Fibroblast of lung (primary cell): Measurements from ENCODE around the gene AGR3. TPM values are rescaled to one million over a fixed set of nuclear protein-coding genes. Genes with fewer than 3 reads are reported as not detected.

ENCODE experiments used
- DNase-seq, 2 donors: peaks; one replicate each; pipeline versions ENCODE4 v3.0.0 to v3.0.0-alpha.2; 2010; ENCODE audit warnings: low read depth in 2 of 2
- H2AFZ ChIP-seq: 2 replicates; pipeline ENCODE4 v1.5.1; 2012; ENCODE audit warnings: low read length, control low read depth, inconsistent platforms
- H3K27ac ChIP-seq: 2 replicates; pipeline ENCODE4 v1.5.1; 2011; ENCODE audit warnings: low read length, control low read depth; ENCODE audit not compliant: insufficient read depth
- H3K27me3 ChIP-seq: 2 replicates; pipeline ENCODE4 v1.5.1; 2011; ENCODE audit warnings: mild to moderate bottlenecking, low read length; ENCODE audit not compliant: control insufficient read depth, insufficient read depth
- H3K36me3 ChIP-seq: 2 replicates; pipeline ENCODE4 v1.5.1; 2011; ENCODE audit warnings: low read length; ENCODE audit not compliant: control insufficient read depth, insufficient read depth
- H3K4me1 ChIP-seq: 2 replicates; pipeline ENCODE4 v1.5.1; 2011; ENCODE audit warnings: low read length; ENCODE audit not compliant: control insufficient read depth, insufficient read depth; ENCODE audit errors: extremely low read depth
- H3K4me2 ChIP-seq: 2 replicates; pipeline ENCODE4 v1.5.1; 2011; ENCODE audit warnings: low read length, control low read depth; ENCODE audit not compliant: insufficient read depth; ENCODE audit errors: extremely low read depth
- H3K4me3 ChIP-seq, 4 experiments: fragments of 200-600 bp in 1 of 4; sonication (generic) in 1 of 4; replicated peaks in 1 of 4; 2 replicates each; pipeline ENCODE4 v1.5.1; 2011 to 2016; ENCODE audit warnings: low read length in 4 of 4, low read depth in 3 of 4, mild to moderate bottlenecking in 3 of 4, control low read depth in 2 of 4, inconsistent platforms in 1 of 4, mixed read lengths in 1 of 4; ENCODE audit not compliant: insufficient read depth in 1 of 4; ENCODE audit errors: control extremely low read depth in 1 of 4
- H3K79me2 ChIP-seq: 2 replicates; pipeline ENCODE4 v1.5.1; 2012; ENCODE audit warnings: mild to moderate bottlenecking, low read length, inconsistent platforms; ENCODE audit not compliant: control insufficient read depth, insufficient read depth
- H3K9ac ChIP-seq: 2 replicates; pipeline ENCODE4 v1.5.1; 2011; ENCODE audit warnings: mild to moderate bottlenecking, low read length, control low read depth; ENCODE audit not compliant: insufficient read depth
- H3K9me3 ChIP-seq: 2 replicates; pipeline ENCODE4 v1.5.1; 2012; ENCODE audit warnings: low read depth, low read length; ENCODE audit not compliant: control insufficient read depth, insufficient read depth
- H4K20me1 ChIP-seq: 2 replicates; pipeline ENCODE4 v1.5.1; 2011; ENCODE audit warnings: low read length; ENCODE audit not compliant: control insufficient read depth, insufficient read depth; ENCODE audit errors: extremely low read depth
- CTCF ChIP-seq, 2 donors: IDR thresholded peaks in 1 of 2; conservative IDR thresholded peaks in 1 of 2; 1 replicate in 1 of 2; 2 replicates in 1 of 2; pipeline ENCODE4 v1.5.1; 2011 to 2012; ENCODE audit warnings: low read length in 2 of 2, control low read depth in 1 of 2, inconsistent platforms in 1 of 2, low read depth in 1 of 2, mild to moderate bottlenecking in 1 of 2
- EZH2 ChIP-seq: IDR thresholded peaks from 2 replicates; pipeline ENCODE4 v1.5.1; 2012; ENCODE audit warnings: low read length, control low read depth, mild to moderate bottlenecking; ENCODE audit errors: missing control alignments
- polyA plus RNA-seq, 2 donors: library from polyadenylated mRNA; depleted of rRNA in 1 of 2; stranded (reverse) in 1 of 2; unstranded in 1 of 2; fragments of >200 nt; gene quantifications; 2 replicates each; pipeline ENCODE4 v1.2.1, GENCODE V29; 2011 to 2012; ENCODE audit warnings: missing spikeins in 1 of 2
- total RNA-seq: library from RNA; depleted of rRNA; stranded (reverse); fragments of >200 nt; gene quantifications from 2 replicates; pipeline ENCODE4 v1.2.1, GENCODE V29; 2014

Gene AGR3
- total and polyA plus RNA-seq, 2 donors (not counting 1 experiment from before 2014, with no cell fraction given): not detected

DNA sequence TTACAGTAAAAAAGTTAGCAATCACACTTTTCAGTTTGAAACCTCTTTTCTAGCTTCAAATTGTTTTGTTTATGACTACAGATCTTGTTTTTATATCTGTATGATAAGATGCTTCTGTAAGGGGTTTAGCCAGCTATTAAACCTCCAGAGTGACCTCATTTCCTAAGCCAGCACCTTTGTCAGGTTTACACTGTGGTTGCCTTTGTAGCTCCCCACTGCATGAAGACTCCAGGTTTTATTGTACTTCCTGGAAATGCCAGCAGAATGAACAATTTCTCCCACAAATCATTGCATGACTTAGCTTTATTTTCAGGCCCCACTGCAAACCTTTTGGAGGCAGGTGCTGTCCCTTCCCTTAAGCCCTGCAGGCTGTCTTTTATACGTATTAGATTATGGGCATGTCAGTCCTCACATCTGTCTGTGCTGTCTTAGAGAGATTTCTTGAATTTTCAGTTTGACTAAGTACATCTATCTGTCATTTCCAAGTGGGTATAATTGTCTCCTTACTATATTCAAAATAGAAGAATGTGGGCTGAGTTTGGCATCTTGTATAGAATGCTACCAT lies 8.2 kb upstream of the AGR3 start:
- Histone ChIP-seq H3K4me2 (no peak overlapping the region), H3K79me2 (no peaks in the 10 kb centered on the region), H2AFZ (no peak overlapping the region), H3K4me3 (no peak overlapping the region), H3K9me3 (no peaks in the 10 kb centered on the region), H3K36me3 (no peaks in the 10 kb centered on the region), H4K20me1 (no peaks in the 10 kb centered on the region), H3K4me1 (no peaks in the 10 kb centered on the region), H3K27me3 (no peaks in the 10 kb centered on the region), H3K9ac (no peak overlapping the region), H3K27ac (no peak overlapping the region)
- no peak for DNase-seq
- TF ChIP-seq CTCF (conservative IDR thresholded peaks at IDR 0.05 in 1 of 2, IDR thresholded peaks at IDR 0.05 in 1 of 2; ENCODE audit: low read depth in 1 of 2, low read length in 2 of 2) (no peak), EZH2 (no peak)

DNA sequence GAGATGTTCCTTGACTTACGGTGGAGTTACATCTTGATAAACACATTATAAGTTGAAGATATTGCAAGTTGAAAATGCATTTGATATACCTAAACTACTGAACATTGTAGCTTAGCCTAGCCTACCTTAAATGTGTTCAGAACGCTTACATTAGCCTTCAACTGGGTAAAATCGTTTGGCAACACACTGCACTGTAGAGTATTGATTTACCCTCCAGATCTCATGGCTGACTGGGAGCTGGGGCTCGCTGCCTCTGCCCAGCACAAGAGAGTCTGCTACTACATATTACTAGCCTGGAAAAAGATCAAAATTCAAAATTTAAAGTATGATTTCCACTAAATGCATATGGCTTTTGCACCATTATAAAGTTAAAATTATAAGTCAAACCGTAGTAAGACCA lies 7.5 kb upstream of the AGR3 start:
- DNase-seq: no peak
- H3K27me3 ChIP-seq: no peaks in the 10 kb centered on the region
- TF ChIP-seq EZH2 (no peak), CTCF (conservative IDR thresholded peaks at IDR 0.05 in 1 of 2, IDR thresholded peaks at IDR 0.05 in 1 of 2; ENCODE audit: low read depth in 1 of 2, low read length in 2 of 2) (no peak)
- no peaks in the 10 kb centered on the region for H3K9me3 ChIP-seq
- no peaks in the 10 kb centered on the region for H3K4me1 ChIP-seq
- no peaks in the 10 kb centered on the region for H3K79me2 ChIP-seq
- H3K4me2 ChIP-seq: no peak overlapping the region
- no peak overlapping the region for H3K27ac ChIP-seq
- H3K9ac ChIP-seq: no peak overlapping the region
- no peaks in the 10 kb centered on the region for H4K20me1 ChIP-seq
- no peak overlapping the region for H2AFZ ChIP-seq
- no peak overlapping the region for H3K4me3 ChIP-seq
- no peaks in the 10 kb centered on the region for H3K36me3 ChIP-seq

DNA sequence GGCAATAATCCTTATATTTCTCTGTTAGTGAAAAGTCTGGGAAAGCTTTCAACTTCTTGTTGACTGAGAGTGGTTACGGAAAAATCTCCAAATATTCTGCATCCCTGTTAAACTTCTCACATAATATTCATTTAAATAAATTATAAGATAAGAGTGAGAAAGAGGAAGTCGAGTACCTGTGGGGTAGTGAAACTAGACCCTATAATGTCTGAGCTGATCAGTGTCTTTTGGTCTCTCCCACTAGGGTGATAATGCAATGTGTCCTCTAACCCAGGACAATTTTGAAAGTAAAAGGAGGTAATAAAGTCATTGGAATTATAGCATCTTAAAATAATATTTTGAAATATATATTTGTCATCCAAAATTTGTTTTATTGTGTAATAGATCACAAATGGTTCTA lies 2.1 kb upstream of the AGR3 start:
- Histone ChIP-seq H3K9ac (no peak overlapping the region), H4K20me1 (no peaks in the 10 kb centered on the region), H3K36me3 (no peaks in the 10 kb centered on the region), H2AFZ (no peak overlapping the region), H3K79me2 (no peaks in the 10 kb centered on the region), H3K27me3 (no peaks in the 10 kb centered on the region), H3K4me3 (no peak overlapping the region), H3K27ac (no peak overlapping the region), H3K4me1 (no peaks in the 10 kb centered on the region), H3K4me2 (no peak overlapping the region), H3K9me3 (no peaks in the 10 kb centered on the region)
- no peak for TF ChIP-seq EZH2
- no peak for TF ChIP-seq CTCF (conservative IDR thresholded peaks at IDR 0.05 in 1 of 2, IDR thresholded peaks at IDR 0.05 in 1 of 2; ENCODE audit: low read depth in 1 of 2, low read length in 2 of 2)
- no peak for DNase-seq
